Kidney capillary endothelial cell (primary cell): ENCODE results near the gene GADL1.

ENCODE experiments used
- DNase-seq: peaks from one replicate; pipeline ENCODE4 v3.0.0-alpha.2; 2018; ENCODE audit warnings: low spot score

GADL1 gene

DNA sequence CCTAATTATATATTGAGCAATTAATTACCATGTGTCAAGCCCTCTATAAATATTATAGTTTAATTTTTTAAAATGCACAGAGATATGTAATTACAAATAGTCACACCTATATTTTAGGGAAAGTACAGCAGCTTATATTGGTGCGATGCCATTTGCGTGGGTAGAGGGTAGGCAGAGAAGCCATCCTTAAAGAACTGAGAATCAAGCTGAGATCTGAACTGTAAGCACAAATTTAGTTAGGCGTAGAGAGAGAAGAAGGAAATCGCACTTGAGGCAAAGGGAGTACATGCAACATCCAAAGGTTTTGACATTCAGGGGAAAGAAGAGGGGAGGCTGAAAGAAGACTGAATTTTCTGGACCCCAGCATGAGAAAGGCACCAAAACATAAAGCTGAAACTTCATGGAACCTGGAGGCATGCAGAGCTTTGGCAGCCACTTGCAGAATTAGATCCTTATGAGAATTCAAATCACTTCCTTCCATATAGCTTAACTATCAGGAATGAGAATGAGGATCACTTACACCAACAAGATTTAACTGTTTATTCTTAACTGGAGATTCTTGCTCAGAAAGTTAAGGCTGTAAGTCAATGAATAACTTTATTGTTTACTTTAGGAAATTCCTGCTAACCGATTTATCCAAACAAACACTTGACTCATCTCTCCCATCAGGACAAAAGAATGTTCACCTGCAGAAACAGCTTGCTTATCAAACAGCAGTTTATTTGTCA is 173.7 kb downstream of the GADL1 start:
- peak; percentile 47 for DNase-seq

GRCh38 chr3:30719536-30719935 is 174.9 kb downstream of the GADL1 start:
- no peak for DNase-seq

- no peak for DNase-seq
Observed at GRCh38 chr3:30713885-30714503, 180.5 kb downstream of the GADL1 start.

DNA sequence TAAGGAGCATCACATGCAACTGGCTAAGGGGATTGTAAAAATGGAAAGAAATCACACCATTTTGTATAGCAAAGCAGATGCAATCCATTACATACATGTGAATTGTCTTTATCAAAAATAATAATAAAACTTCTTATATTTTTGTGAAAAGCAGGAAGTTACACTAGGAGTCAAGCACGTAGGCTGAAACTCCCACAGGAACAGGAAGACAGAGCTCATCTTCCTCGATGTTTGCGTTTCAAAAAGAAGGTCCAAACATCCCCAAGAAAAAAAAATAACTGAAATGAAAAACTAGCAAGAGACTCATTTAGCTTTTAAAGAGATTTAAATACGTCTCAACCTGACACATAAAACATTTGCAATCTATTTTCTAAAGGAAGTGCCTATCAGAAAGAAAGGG is 181.5 kb downstream of the GADL1 start:
- DNase-seq = no peak

DNA sequence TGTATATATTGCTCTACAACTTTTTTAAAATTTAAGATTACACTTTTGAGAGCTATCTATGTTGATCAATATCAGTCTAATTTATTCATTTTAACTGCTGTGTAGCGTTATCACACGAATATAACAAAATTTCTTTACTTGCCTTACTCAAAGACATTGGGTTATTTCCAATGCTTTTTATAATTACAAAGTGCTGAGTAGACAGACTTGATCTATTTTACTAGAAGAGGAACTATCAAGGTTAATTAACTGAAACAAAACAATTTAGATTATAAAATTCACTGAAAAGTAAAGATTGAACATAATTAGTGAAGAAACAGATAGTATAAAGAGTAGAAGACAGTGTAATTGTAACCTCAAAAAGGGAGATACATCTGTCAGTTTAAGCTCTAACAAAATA is 182.6 kb downstream of the GADL1 start:
- no peak for DNase-seq

- DNase-seq = no peak
Observed at GRCh38 chr3:30711151-30711550, 183.3 kb downstream of the GADL1 start.

DNA sequence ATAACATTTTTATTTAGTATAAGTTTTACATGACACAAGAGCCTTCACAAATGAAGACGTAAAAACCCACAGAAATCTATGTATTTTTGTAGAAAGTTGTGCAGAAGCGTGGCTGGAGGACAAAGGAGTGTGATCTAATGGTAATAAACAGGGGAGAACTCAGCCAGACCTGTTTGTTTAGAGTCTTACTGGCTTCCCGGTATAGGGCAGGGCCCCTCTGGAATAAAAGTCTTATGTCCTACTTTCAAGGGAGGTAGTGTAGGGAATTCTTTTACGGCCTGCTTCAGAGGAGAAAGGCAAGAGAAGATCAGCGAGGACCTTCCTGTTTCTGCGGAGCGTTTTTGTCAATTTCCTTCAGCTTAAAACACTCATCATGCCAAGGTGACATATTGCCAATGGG is 184.4 kb downstream of the GADL1 start:
- DNase-seq = no peak

- DNase-seq = peak; percentile 67
Observed at GRCh38 chr3:30708472-30708871, 186.0 kb downstream of the GADL1 start.

DNA sequence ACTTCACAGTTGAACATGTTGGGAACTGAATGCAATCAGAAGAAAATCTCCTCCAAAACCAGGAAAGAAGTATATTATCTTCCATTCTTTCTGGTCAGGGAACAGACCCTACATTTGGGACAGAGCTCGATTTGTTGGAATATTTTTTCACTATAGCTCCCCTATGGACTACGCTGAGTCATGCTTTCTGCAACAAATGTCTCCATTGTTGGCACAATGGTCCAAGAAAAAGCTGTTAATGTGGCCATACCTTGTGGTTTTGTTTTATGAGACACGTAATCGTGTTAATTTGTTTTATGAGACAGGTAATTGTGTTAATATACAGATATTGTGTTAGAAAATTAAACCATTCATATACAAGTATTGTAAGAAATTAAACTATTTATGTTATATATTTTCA is 186.6 kb downstream of the GADL1 start:
- DNase-seq = no peak

DNA sequence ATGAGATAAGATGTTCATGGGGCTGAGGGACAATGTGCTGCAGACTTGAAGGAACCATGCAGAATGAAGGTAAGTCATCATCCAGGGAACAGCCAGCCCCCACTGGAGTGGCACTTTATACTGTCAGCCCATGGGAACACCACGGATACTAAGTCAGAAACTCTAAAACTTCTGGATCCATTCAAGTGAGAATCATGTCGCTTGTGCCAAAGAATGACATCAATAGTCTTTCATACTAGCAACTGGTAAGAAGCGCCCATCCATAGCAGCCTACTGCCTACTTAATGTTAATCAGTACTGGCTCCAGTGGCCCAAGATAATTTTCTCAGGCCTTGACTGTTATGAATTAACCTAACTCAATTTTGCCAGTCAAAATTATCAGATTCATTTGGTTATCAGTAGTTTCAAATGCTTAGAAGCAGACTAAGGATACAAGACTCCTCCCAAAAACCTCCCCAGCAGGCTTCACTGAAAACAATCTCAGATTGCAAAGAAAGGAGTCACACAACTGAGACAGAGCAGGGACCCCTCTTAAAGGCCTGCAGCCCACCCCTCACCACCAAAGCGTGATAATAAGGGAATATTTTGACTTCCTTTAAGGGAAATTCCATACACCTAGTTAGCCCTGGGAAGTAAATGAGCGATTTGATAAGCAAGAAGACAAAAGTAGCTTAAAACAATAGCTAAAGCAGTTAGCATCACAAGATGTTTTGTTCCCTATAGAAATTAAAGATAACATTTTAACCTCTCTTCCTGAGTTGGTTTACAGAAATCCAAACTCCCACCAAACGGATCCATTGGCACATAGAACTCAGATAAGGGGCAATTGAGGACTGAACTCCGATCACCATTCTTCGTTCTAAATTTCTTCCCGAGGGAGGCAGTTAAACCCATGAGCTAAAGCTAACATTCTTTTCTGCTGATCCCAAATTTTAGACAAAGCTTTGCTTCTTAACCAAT is 189.2 kb downstream of the GADL1 start:
- no peak for DNase-seq

- DNase-seq = no peak
Observed at GRCh38 chr3:30702828-30703397, 191.5 kb downstream of the GADL1 start.

DNA sequence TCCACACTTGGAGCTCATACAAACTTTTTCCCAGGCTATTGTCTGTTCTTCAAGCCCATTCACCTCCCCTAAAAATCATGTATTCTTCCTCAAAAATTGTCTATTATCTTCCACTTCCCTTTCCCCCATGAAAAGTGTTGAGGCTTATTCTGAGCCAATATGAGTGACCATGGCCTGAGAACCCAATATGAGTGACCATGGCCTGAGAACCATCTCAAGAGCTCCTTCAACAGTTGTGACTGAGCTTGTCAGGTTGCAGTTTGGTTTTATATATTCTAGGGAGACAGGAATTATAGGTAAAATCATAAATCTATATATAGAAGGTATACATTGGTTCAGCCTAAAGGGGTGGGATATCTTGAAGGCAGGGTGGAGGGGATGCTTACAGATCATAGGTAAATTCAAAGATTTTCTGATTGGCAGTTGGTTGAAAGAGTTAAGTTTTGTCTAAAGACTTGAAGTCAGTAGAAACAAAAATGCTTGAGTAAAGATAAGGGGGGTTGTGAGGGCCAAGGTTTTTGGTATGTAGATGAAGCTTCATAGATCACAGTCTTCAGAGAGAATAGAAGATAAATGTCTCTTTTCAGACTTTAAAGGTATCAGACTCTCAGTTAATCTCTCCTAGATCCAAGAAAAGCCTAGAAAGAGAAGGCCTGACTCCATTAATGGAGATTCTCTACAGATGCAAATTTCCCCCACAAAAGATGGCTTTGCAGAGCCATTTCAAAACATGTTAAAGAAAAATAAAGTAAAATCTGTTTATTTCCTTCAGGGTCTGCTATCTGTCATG is 192.2 kb downstream of the GADL1 start:
- DNase-seq = no peak

DNA sequence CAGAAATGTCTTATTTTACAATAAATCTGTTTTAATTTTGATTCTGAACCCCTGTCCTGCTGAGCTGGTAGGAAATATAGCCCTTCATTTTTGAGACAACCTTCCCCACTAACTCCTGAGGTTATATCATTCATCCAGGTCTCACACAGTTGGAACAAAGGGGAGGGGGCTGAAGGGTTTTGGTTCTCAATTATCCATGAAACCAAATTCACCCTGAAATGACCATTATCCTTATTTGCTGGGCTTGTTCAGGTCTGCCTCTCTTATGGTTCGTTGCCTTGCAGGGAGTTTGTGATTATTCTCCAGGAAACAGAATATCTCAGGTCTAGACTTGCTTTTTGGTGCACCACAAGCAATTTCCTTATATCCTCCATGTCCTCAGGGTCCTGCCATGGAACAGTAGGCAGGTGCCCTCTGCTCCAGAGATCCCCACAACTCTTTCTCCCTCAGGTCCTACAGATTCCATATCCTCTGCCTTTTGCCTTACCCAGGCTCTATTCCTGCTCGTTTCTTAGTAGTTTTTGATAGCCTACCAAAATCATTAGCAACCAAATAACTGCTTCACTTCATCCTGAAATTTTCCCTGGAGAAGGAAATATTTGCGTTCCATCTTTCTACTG is 193.6 kb downstream of the GADL1 start:
- DNase-seq = no peak

GRCh38 chr3:30699927-30700326 is 194.5 kb downstream of the GADL1 start:
- no peak for DNase-seq

GRCh38 chr3:30698549-30698948 is 195.9 kb downstream of the GADL1 start:
- no peak for DNase-seq

DNA sequence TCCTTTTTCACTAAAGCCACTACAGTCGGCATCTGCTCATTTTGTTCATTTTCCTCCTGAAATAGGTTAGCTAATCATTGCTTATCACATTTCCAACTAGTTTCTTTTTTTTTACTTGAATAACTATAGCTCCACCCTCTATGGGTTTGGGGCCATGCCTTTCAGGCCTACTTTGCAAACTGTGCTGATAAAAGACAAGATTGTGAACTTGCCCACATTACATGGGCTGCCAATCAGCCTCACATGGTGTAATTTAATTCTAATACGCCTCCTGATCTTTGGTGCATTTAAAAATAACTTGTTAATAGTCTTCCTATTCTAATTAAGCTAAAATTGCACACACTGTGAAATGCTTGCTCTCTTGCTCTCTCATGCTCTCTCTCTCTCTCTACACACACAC is 197.6 kb downstream of the GADL1 start:
- no peak for DNase-seq

- DNase-seq = no peak
Observed at GRCh38 chr3:30696403-30696819, 198.1 kb downstream of the GADL1 start.

- no peak for DNase-seq
Observed at GRCh38 chr3:30695302-30696061, 199.0 kb downstream of the GADL1 start.

GRCh38 chr3:30694668-30695067 is 199.8 kb downstream of the GADL1 start:
- DNase-seq = no peak

DNA sequence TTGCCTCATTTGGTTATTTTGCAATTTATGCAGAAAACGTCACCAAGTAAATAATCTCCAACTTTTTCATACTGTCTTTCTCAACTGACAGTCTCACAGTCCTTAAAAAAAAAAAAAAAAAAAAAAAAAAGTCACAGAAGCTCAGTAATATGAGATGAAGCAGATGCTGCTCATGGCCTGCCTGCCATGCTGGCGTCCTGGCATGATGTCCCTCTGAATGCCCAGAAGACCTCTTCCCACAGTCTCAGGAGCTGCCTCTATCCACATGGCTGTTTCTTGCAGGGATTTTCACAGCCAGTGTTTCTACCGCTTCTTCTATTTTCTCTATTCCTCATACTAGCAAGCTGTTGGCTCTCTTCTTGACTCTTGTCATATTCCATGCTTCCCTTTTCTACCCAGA is 200.3 kb downstream of the GADL1 start:
- no peak for DNase-seq
